GM12872 (cell line): ENCODE data around the gene TSPAN5.

Experiments used
- TF ChIP-seq, protein P1 (sequence below): IDR thresholded peaks from 3 replicates; pipeline ENCODE4 v1.5.1; 2011; ENCODE audit warnings: low read depth, mild to moderate bottlenecking, low read length, moderate library complexity; ENCODE audit not compliant: insufficient read depth

The TSPAN5 gene

GRCh38 chr4:98519268-98519977, 139.0 kb downstream of the TSPAN5 start:
- TF ChIP-seq, protein P1, sequence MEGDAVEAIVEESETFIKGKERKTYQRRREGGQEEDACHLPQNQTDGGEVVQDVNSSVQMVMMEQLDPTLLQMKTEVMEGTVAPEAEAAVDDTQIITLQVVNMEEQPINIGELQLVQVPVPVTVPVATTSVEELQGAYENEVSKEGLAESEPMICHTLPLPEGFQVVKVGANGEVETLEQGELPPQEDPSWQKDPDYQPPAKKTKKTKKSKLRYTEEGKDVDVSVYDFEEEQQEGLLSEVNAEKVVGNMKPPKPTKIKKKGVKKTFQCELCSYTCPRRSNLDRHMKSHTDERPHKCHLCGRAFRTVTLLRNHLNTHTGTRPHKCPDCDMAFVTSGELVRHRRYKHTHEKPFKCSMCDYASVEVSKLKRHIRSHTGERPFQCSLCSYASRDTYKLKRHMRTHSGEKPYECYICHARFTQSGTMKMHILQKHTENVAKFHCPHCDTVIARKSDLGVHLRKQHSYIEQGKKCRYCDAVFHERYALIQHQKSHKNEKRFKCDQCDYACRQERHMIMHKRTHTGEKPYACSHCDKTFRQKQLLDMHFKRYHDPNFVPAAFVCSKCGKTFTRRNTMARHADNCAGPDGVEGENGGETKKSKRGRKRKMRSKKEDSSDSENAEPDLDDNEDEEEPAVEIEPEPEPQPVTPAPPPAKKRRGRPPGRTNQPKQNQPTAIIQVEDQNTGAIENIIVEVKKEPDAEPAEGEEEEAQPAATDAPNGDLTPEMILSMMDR = no peak

- TF ChIP-seq, protein P1 = no peak
These were observed 139.7 kb downstream of the TSPAN5 start for GRCh38 chr4:98518559-98519267.

DNA sequence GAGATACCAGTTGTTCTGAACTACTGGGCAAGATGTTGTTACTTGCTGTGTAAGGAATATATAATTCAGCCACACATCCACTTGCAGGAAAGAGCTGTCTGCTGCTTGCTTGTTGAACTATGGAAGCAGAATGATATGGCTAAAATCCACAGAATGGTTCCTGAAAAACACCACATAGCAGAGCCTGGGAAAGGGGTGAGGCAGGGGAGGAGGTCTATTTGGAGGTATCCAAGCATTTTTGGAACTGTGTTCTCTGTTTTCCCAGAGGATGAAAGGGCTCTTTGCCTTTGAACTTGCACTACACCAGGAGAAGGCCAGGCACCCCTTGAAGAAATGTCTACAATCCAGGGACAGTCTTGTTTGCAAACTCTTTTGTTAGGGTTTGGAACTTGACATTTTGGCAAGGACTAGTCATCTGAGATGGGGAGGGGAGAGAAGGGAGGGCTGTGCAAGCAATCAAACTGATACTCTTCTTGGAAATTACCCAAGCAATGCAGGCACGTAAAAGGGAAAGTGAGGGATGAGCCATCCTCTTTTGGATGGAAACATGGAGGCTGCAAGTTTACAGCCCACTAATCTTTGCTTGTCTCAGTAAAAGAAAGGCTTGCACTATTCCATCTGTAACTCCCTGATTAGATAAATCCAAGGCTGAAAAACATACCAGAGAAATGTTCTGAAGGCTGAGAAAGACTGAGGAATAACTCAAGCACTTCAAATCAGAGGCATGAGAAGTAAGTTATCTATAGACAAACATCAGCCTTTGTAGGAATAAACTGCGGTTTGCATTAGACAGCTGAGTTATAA, 141.0 kb downstream of the TSPAN5 start:
- TF ChIP-seq, protein P1 = no peak

GRCh38 chr4:98516441-98517217, 141.8 kb downstream of the TSPAN5 start:
- TF ChIP-seq, protein P1 = no peak

DNA sequence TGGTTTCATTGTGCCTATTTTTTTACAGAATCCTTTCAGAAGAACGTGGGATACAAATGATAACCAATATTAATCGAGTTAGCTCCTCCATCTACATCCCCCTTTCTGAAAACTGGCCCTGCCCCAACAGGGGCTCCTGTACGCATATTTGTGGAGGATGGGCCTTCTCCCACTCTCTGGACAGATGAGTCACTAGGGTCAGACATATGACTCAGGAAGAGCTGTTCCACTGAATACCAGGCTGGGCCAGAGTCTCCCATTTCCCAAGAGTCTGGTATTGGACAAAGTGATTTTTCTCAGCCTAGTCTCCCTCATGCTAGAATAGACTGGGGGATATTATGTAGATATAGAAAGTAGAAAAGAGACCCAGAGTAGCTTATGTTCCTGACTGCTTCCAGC, 142.4 kb downstream of the TSPAN5 start:
- TF ChIP-seq, protein P1 = no peak

DNA sequence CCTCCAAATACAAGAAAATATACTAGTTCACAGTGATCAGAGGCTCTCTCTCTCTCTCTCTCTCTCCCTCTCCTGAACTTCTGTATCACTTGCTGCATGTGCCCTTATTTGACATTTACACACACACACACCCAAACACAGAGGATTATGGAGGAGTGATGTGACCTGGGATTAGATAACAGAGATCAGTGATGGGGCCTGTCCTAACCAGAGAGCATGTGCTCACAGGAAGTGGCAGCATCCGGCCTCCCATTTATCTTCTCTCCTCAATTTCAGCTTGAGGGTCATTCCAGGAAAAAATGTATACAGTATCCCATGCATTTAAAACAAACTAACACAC, 143.0 kb downstream of the TSPAN5 start:
- TF ChIP-seq, protein P1 = no peak
